HG02610 (cell line): ENCODE data around the gene CLEC2D.
"Not testable (repeated sequence)": the region's sequence is repeated elsewhere in the genome, so short reads cannot be mapped to it uniquely, and the experiment has no call there.

Experiments
- ATAC-seq: cut with Tn5 transposase; IDR thresholded peaks from one replicate; pipeline ENCODE4 v1.9.1; 2021; ENCODE audit warnings: mild to moderate bottlenecking, moderate library complexity; ENCODE audit not compliant: unreplicated experiment

The CLEC2D gene

DNA sequence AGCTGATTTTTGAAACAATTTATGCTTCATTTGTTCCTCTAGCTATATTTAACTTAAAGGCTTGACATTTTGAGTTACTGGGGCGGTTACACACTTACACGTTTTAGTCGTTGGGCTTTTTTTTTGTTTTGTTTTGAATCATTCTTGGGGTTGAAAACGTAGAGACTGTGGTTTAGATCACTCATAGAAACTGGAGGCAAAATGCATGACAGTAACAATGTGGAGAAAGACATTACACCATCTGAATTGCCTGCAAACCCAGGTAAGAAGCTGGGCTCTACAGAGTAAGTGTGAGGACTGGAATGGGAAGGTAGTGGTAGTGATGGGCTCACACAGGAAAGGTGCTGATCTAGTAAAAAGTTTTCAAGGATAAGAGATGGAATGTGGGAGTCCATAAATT is at the start of gene CLEC2D:
CLEC2D (plus strand) TSS at position 180 of the 400 bp plus-strand sequence; CDS start at position 202, 22 bp downstream.
- ATAC-seq = peak; percentile 44

DNA sequence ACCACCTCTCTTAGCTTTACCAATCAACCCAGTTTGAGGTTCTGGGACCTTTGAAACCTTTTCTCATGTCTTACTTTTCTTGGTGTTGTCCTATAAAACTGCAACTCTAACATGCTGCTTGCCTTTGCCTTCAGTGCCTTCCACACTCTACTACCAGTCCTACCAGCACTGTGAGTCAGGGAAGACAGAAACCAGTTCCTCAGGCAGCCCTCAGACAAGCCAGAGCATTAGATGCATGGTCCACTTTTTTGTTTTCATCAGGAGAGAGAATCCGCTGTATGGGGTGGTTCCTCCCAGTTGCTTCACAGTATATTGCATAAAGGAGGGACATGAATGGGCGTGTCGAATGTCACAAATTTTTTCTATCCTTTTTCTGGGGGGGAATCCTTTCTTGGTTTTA is 44.5 kb upstream of the CLEC2D start:
- no peak for ATAC-seq

DNA sequence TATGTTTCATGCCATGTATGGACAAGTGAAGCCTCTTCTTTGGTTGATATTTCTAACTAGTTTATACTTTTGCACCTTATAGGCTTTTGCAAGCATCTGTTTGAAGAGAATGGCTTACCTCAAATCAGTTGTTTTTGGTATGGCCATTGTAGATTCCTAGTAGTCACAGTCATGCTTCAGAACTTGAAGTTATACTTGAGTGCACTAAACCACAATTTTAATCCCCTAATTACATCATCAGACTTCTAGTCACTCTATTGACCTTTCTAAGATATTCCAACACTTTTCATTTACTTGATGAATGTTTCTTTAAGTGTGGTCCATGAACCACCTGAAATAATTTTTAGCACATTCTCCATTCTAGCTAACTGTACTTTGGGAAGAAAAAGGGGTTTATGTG is 43.2 kb upstream of the CLEC2D start:
- no peak for ATAC-seq

GRCh38 chr12:9626821-9627220 is 42.7 kb upstream of the CLEC2D start:
- no peak for ATAC-seq

DNA sequence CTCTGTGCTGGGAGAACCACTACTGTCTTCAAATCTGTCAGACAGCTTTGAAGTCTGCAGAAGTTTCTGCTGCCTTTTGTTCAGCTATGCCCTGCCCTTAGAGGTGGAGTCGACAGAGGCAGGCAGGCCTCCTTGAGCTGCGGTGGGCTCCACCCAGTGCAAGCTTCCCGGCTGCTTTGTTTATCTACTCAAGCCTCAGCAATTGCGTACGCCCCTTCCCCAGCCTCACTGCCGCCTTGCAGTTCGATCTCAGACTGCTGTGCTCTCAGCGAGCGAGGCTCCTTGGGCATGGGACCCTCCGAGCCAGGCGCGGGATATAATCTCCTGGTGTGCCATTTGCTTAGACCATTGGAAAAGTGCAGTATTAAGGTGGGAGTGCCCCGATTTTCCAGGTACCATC is 36.7 kb upstream of the CLEC2D start:
- ATAC-seq = no peak

GRCh38 chr12:9634177-9634803 is 35.2 kb upstream of the CLEC2D start:
- no peak for ATAC-seq

DNA sequence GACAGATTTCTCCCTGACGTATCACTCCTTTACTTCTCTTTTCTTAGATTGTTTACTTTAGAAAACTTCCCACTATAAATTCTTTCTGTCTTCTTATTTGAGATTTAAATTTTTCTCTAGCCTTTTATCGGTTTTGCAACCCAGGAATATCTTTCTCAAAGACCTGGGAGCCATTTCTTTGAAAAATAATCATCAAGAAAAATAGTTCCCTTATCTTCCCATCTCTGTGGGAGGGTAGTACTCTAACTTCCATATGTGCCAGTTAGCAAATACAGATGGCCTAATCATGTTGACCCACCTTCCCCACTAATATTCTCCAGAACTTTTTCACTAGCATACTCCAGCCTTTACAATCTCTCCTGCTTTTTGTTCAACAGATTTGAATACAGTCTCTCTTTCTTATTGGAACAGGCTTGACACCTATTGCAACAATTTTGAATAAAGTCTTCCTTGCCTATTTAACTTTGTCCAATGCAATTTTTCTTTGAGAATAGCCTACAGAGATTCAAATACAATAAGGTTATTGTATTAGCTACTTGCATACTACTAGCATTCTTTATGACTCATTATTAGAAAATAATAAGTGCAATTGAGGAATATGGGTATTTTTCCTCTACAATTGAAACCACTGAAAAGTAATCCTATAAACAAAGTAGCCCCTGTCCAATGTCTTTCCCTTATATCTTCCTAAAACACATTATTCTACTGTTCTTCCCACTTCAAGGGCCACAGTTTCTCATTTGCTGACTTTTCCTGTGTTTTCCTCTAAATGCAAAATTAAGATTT is 34.4 kb upstream of the CLEC2D start:
- no peak for ATAC-seq

DNA sequence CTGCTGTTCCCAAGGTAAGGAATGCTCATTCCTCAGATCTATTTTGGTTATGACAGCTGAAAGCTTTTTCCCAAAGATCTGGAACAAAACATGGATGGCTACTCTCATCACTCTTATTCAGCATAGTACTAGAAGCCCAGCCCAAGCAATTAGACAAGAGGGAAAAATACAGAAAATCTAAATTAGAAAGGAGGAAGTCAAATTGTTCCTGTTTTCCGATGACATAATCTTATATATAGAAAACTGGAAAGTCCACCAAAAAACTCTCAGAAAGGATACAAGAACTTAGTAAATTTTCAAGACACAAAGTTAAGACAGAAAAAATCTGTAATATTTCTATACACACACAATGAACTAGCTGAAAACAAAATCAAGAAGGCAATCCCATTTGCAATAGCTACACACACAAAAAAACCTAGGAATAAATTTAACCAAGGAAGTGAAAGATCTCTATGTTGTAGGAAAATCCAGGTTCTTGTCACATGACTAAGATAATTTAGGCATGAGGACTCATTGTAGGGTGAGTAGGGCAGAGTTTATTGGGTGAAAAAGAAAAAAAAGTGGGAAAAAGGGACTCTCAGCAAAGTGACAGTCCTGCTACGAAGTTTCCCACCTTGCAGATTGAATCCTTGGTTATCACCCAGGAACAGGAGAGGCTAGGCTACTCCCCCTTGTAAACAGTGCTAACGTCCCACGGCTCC is 33.2 kb upstream of the CLEC2D start:
- no peak for ATAC-seq

- no peak for ATAC-seq
These were observed 32.7 kb upstream of the CLEC2D start for GRCh38 chr12:9636851-9637206.

DNA sequence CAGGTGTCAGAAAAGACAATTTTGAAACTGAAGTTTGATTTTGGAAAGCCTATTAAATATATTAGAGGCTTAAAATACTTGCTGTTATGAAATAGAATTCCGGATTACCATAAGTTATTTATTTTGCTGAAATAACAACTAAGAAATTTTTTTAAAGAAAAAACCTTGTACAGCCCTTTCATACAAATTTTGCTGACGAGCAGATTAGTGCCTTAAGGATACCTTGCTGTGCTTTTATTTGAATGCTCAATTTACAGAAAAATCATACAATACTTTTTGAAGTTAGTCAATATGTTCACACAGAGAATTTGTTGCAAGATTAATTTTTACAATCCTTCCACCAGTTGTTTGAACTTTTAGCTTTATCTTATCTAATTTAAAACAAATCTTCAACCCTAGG is 29.5 kb upstream of the CLEC2D start:
- ATAC-seq = no peak

DNA sequence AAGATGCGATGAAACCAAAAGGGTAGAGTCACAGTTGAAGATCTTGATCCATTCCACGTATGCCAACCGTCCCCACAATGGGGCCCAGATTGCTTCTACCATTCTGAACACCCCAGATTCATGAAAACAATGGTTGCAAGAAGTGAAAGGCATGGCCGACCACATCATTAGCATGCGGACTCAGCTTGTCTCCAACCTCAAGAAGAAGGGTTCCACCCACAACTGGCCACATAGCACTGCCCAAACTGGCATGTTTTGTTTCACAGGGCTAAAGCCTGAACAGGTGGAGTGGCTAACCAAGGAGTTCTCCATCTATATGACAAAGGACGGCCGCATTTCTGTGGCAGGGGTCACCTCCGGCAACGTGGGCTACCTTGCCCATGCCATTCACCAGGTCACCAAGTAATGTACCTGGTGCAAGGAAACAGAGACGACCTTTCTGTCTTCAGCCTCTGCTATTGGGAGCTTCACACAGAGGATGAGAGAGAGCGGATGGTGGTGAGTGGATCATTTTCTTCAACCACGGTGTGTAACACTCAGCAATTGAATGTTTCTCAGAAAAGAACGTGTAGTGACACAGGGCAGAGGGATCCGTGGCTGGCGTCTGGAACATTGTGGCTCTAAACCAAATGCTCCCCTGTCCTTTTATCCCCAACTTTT is 26.8 kb upstream of the CLEC2D start:
- no peak for ATAC-seq

GRCh38 chr12:9643266-9643660 is 26.2 kb upstream of the CLEC2D start:
- ATAC-seq = no peak

DNA sequence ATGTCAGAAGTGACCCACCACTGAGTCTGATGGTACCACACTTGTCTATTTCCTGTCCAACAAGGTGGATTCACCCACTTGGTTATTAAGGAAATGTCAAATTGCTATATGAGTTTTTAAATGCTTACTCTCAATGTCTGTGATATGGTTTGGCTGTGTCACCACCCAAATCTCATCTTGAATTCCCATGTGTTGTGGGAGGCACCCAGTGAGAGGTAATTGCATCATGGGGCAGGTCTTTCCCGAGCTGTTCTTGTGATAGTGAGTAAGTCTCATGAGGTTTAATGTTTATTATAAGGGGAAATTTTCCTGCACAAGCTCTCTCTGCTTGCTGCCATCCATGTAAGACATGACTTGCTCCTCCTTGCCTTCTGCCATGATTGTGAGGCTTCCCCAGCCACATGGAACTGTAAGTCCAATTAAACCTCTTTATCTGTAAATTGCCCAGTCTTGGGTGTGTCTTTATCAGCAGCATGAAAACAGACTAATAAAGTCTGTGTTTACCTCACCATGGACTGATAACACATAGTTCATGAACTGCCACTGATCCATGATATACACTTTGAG is 24.4 kb upstream of the CLEC2D start:
- ATAC-seq = not testable (repeated sequence)

GRCh38 chr12:9646794-9647781 is 22.4 kb upstream of the CLEC2D start:
- ATAC-seq = no peak

DNA sequence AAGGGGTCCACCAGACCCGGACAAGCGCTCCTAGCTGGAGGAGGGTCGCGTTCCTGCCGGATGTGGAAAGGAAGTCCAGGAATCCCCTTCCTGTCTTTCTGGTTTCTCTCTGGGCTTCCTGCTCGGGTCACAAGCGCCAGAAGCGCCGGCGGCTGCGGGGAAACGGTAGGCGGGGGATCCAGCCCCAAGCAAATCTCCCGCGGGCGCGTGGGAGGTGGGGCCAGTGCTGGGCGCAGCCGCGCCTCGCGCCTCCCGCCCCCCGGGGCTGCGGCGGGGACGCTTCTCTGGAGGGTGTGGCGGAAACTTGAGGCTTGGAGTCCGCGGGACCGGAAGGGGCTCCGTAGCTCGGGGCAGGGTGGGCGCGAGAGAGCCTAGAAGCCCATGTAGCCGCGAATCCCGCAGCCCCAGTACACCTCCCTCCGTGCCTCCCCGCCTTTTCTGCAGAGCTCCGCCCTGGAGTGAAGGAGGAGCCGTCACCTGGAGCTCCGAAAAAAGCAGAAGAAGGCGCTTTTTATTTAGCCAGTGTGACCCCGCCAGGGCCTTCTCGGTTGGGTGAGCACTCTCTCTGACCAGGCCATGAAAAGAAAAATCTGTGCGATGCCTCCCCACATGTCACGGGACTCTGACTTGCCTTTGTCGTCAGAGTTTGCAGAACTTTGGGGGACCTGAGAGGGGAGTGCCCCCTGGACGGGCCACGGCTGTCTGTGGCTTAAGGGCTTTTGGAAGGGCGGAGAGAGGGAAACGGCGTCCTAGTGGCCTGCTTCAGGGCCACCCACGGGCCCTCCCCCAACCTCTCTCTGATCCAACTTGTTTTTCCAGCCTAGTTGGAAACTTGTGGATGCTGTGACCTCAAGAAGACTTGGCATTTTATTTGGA is 21.4 kb upstream of the CLEC2D start:
- ATAC-seq = peak; percentile 71

- ATAC-seq = no peak
These were observed 20.6 kb upstream of the CLEC2D start for GRCh38 chr12:9648701-9649531.

DNA sequence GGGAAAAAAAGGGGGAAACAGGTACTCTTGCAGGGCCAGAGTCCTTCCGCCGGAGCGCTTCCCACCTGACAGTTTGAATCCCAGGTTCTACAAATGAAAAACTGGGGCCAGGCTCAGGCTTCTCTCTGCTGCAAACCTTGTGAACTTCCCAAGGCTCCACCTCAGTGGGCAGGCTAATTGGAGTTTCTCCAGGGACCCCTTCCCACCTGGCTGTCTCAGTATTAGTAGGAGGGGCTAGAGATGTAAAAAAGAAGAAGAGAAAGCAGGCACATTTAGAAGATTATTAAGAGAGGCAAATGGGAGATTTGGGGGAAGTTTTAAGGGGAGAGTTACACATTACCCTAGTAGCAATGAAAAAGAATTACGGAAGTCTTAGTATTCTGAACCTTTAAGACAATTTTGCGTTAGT is 20.0 kb upstream of the CLEC2D start:
- no peak for ATAC-seq

DNA sequence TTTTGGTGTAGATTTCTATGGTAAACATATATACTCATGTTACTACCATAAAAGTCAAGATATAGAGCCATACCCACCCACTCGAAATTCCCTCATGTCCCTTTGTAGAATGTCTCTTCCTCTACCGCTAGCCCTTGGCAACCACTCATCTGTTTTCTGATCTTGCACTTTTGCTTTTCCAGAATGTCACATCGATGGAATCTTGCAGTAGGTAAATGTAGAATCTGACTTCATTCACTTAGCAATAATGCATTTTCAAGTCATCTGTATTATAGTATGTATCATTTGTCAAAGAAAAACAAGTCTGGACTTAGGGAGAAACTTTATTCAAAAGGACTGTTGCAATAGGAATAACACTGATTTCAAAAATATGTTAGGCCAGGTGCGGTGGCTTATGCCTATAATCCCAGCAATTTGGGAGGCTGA is 19.3 kb upstream of the CLEC2D start:
- ATAC-seq = no peak
